ENCODE measurements around the gene SCN9A. TPM values are rescaled to one million over a fixed set of nuclear protein-coding genes. Genes with fewer than 3 reads are reported as not detected.
A peak's percentile ranks its signal among the peaks of the same experiment; 100 is the strongest.

SCN9A gene
- total and polyA plus RNA-seq, 2 of the 8 experiments (the other 6 are each of a cell fraction or from before 2014, with no cell fraction given), result 1.6 to 6.2 TPM

DNA sequence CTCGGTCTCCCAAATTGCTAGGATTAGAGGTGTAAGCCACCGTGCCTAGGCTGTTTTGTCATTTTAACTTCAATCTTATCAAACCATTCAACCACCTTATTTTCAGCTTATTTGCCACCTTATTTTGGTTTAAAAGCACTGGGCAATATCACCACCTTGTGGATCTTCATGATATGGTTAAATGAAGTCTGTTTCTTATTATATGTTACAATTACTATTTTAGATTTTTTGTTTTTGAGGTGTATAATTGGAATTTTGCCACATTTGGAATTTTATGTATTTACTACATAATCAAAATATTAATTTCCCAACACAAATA is 43.8 kb upstream of the SCN9A start (continued):
- TF ChIP-seq, protein P1, sequence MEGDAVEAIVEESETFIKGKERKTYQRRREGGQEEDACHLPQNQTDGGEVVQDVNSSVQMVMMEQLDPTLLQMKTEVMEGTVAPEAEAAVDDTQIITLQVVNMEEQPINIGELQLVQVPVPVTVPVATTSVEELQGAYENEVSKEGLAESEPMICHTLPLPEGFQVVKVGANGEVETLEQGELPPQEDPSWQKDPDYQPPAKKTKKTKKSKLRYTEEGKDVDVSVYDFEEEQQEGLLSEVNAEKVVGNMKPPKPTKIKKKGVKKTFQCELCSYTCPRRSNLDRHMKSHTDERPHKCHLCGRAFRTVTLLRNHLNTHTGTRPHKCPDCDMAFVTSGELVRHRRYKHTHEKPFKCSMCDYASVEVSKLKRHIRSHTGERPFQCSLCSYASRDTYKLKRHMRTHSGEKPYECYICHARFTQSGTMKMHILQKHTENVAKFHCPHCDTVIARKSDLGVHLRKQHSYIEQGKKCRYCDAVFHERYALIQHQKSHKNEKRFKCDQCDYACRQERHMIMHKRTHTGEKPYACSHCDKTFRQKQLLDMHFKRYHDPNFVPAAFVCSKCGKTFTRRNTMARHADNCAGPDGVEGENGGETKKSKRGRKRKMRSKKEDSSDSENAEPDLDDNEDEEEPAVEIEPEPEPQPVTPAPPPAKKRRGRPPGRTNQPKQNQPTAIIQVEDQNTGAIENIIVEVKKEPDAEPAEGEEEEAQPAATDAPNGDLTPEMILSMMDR (IDR thresholded peaks at IDR 0.05; ENCODE audit: control extremely low read depth in 1 of 3, insufficient read depth in 1 of 3, low read depth in 1 of 3, low read length in 3 of 3), result peak in 2 of 3 experiments; percentile 27 to 44; a peak in 2 of 4 replicates
- no peak for TF ChIP-seq USF2 (IDR thresholded peaks at IDR 0.05; ENCODE audit: low read length)
- no peak for TF ChIP-seq ATF3 (IDR thresholded peaks at IDR 0.05; ENCODE audit: insufficient read depth, low read depth, low read length)
- TF ChIP-seq PHF8 (conservative IDR thresholded peaks at IDR 0.05; ENCODE audit: low read depth, low read length), result no peak
- no peak for TF ChIP-seq POU5F1 (IDR thresholded peaks at IDR 0.05; ENCODE audit: low read depth, low read length)

All from H1 (cell line).